HG02763 (cell line): ENCODE measurements around the gene LPP.

ENCODE experiments used
- ATAC-seq: cut with Tn5 transposase; IDR thresholded peaks from one replicate; pipeline ENCODE4 v1.9.1; 2021; ENCODE audit warnings: mild to moderate bottlenecking, moderate library complexity; ENCODE audit not compliant: unreplicated experiment

LPP gene

GRCh38 chr3:188573291-188573940 is 419.5 kb downstream of the LPP start:
- ATAC-seq = no peak

GRCh38 chr3:188573956-188574355 is 420.0 kb downstream of the LPP start:
- no peak for ATAC-seq

GRCh38 chr3:188574885-188575284 is 420.9 kb downstream of the LPP start:
- ATAC-seq = no peak

GRCh38 chr3:188575501-188575900 is 421.5 kb downstream of the LPP start:
- ATAC-seq = no peak

GRCh38 chr3:188577539-188577938 is 423.6 kb downstream of the LPP start:
- no peak for ATAC-seq

- ATAC-seq = no peak
Observed at GRCh38 chr3:188578576-188579363, 424.8 kb downstream of the LPP start.

- ATAC-seq = no peak
Observed at GRCh38 chr3:188580223-188580622, 426.3 kb downstream of the LPP start.

- ATAC-seq = no peak
Observed at GRCh38 chr3:188580659-188581058, 426.7 kb downstream of the LPP start.

GRCh38 chr3:188581365-188581764 is 427.4 kb downstream of the LPP start:
- ATAC-seq = no peak

GRCh38 chr3:188581792-188582191 is 427.8 kb downstream of the LPP start:
- no peak for ATAC-seq

- no peak for ATAC-seq
Observed at GRCh38 chr3:188583341-188584161, 429.6 kb downstream of the LPP start.

GRCh38 chr3:188584162-188584529 is 430.2 kb downstream of the LPP start:
- no peak for ATAC-seq

- ATAC-seq = no peak
Observed at GRCh38 chr3:188584958-188585689, 431.2 kb downstream of the LPP start.

- no peak for ATAC-seq
Observed at GRCh38 chr3:188589071-188589470, 435.1 kb downstream of the LPP start.

- no peak for ATAC-seq
Observed at GRCh38 chr3:188589771-188590170, 435.8 kb downstream of the LPP start.

- no peak for ATAC-seq
Observed at GRCh38 chr3:188590557-188590956, 436.6 kb downstream of the LPP start.

- ATAC-seq = no peak
Observed at GRCh38 chr3:188594139-188594538, 440.2 kb downstream of the LPP start.

GRCh38 chr3:188595890-188596376 is 442.0 kb downstream of the LPP start:
- ATAC-seq = no peak

- no peak for ATAC-seq
Observed at GRCh38 chr3:188598894-188599293, 444.9 kb downstream of the LPP start.

GRCh38 chr3:188602111-188602510 is 448.2 kb downstream of the LPP start:
- ATAC-seq = no peak

- ATAC-seq = no peak
Observed at GRCh38 chr3:188602620-188603019, 448.7 kb downstream of the LPP start.
